ENCODE measurements around the gene PHOX2B.

The PHOX2B gene

DNA sequence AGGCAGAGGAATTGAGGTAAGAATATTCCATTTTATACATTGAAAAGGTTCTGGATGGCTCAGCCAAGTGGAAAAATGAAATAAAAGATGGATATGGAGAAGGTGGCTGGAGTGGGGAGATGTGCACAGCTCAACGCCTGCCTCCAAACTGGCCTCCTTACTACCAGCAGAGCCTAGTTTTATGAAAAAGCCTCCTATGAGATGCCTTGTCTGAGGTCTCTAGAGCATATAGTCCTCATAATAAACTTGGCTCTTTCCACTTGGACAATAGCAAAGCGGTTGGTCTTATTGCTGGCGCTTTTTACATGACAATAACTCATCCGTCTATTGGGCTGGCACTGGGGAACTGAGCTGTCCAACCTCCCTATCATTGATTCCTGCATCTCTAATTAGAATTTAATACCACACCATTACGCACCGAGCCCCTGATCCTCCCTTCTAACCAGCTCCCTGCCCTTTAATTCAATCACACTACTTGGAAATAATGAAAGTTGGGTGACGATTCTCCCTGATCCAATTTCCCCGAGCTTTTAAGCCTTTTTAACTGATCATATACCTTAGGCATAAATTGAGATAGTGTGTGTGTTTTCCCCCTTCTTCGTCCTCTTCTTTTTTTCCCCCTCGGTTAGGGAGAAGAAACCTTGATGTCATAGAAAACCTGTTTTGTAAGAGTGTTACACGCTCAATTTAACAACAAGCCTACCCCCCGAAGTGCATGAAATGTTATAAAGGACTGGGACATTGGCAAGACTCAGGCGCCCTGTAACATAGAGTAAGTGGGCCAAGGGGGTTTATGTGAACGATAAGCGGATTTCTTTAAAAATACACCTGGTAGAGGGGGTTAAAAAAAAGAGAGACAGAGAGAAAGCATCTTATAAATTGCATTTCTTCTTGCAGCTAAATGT is at the start of gene PHOX2B:
TSS of gene PHOX2B (minus strand) at position 155 of the 905 bp plus-strand sequence. CDS start at position 40, 115 bp downstream.
- Histone ChIP-seq H3K4me1 (ENCODE audit: control insufficient read depth, low read length) (no peaks in the 10 kb centered on the region), H3F3A (ENCODE audit: control insufficient read depth, insufficient read depth) (no peaks in the 10 kb centered on the region), H3K4me2 (ENCODE audit: low read length) (no peak within 1 kb of the TSS), H3K79me2 (ENCODE audit: control insufficient read depth, low read length) (no peaks in the 10 kb centered on the region), H3K27me3 (ENCODE audit: control insufficient read depth, low read length) (peaks cover 6% of the 10 kb centered on the region), H3K9me3 (ENCODE audit: control insufficient read depth, insufficient read depth, low read length) (peaks cover 5% of the 10 kb centered on the region; the same call in 1 of the 2 replicates), H3K27ac (ENCODE audit: low read depth, low read length) (no peak within 1 kb of the TSS), H4K20me1 (ENCODE audit: control insufficient read depth, insufficient read depth, low read depth, low read length) (no peaks in the 10 kb centered on the region), H3K36me3 (ENCODE audit: control insufficient read depth, low read length) (no peaks in the 10 kb centered on the region), H3K9me2 (replicated peaks; ENCODE audit: control insufficient read depth, low read length) (no peaks in the 10 kb centered on the region), H3K4me3 (ENCODE audit: low read length) (no peak within 1 kb of the TSS)
- no peak for TF ChIP-seq EZH2phosphoT487 (IDR thresholded peaks at IDR 0.05; ENCODE audit: borderline replicate concordance, low read length)
- TF ChIP-seq, protein P1, sequence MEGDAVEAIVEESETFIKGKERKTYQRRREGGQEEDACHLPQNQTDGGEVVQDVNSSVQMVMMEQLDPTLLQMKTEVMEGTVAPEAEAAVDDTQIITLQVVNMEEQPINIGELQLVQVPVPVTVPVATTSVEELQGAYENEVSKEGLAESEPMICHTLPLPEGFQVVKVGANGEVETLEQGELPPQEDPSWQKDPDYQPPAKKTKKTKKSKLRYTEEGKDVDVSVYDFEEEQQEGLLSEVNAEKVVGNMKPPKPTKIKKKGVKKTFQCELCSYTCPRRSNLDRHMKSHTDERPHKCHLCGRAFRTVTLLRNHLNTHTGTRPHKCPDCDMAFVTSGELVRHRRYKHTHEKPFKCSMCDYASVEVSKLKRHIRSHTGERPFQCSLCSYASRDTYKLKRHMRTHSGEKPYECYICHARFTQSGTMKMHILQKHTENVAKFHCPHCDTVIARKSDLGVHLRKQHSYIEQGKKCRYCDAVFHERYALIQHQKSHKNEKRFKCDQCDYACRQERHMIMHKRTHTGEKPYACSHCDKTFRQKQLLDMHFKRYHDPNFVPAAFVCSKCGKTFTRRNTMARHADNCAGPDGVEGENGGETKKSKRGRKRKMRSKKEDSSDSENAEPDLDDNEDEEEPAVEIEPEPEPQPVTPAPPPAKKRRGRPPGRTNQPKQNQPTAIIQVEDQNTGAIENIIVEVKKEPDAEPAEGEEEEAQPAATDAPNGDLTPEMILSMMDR (IDR thresholded peaks at IDR 0.05; ENCODE audit: low read depth, low read length, poor library complexity, severe bottlenecking) = no peak

DNA sequence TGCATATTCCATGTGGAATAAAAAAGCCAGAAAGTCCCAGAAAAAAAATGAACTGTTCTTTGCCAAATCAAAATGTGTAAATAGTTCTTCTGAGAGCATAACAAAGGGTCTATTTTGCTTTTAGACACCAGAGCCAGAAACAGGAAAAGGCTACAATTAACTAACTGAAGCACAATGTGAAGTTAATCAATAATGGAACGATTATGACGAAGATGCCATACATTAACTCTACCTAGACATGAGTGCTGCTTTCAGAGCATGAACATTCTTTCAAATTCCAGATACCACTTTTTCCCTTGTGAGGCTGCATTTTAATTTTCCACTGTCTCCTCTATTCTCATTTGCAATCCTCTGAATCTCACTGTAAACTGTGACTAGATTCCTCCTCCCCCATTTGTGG is 48.7 kb upstream of the PHOX2B start:
- Histone ChIP-seq H3F3A (ENCODE audit: control insufficient read depth, insufficient read depth) (no peaks in the 10 kb centered on the region), H3K4me3 (ENCODE audit: low read length) (no peak overlapping the region), H3K9me2 (replicated peaks; ENCODE audit: control insufficient read depth, low read length) (no peaks in the 10 kb centered on the region), H3K27ac (ENCODE audit: low read depth, low read length) (no peak overlapping the region), H3K4me1 (ENCODE audit: control insufficient read depth, low read length) (no peaks in the 10 kb centered on the region), H3K9me3 (ENCODE audit: control insufficient read depth, insufficient read depth, low read length) (no peaks in the 10 kb centered on the region), H3K27me3 (ENCODE audit: control insufficient read depth, low read length) (no peaks in the 10 kb centered on the region; the same call in 1 of the 2 replicates), H3K4me2 (ENCODE audit: low read length) (no peak overlapping the region), H3K79me2 (ENCODE audit: control insufficient read depth, low read length) (no peaks in the 10 kb centered on the region), H4K20me1 (ENCODE audit: control insufficient read depth, insufficient read depth, low read depth, low read length) (no peaks in the 10 kb centered on the region), H3K36me3 (ENCODE audit: control insufficient read depth, low read length) (no peaks in the 10 kb centered on the region)
- TF ChIP-seq, protein P1 (IDR thresholded peaks at IDR 0.05; ENCODE audit: low read depth, low read length, poor library complexity, severe bottlenecking) = no peak
- no peak for TF ChIP-seq EZH2phosphoT487 (IDR thresholded peaks at IDR 0.05; ENCODE audit: borderline replicate concordance, low read length)

DNA sequence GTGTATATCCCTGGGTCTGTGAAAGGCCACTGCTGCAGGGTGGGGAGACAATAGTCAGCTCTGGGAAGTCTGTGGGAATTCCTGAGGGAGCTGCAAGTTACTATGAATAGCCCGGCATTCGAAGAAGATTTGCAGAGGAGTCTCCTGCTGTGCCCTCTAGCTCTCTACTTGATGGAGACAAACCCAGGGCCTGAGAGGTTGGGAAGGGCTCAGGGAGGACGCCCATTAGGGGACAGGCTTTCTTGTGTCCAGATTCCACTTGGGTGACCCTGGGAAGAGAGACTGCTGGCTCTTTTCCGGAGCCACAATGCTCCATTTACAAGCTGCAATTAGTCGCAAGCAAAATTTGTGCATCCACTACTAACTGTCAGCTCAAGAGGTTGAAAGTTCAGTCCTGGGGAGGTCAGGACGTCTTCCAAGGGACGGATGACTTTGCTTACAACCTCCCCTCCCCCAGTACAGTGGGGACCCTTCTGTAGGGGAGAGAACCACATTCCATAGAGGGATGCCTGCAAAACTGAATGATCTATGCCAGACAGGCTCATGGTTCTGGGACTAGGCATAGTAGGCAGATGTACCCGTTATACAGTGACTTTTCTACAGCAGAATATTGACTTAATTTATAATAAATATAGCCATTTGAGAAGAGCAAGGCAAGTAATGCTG is 48.2 kb upstream of the PHOX2B start:
- H3K9me2 ChIP-seq (replicated peaks; ENCODE audit: control insufficient read depth, low read length) = no peaks in the 10 kb centered on the region
- H3K36me3 ChIP-seq (ENCODE audit: control insufficient read depth, low read length) = no peaks in the 10 kb centered on the region
- no peaks in the 10 kb centered on the region for H3F3A ChIP-seq (ENCODE audit: control insufficient read depth, insufficient read depth)
- H3K4me3 ChIP-seq (ENCODE audit: low read length) = no peak overlapping the region
- no peaks in the 10 kb centered on the region for H3K4me1 ChIP-seq (ENCODE audit: control insufficient read depth, low read length)
- H4K20me1 ChIP-seq (ENCODE audit: control insufficient read depth, insufficient read depth, low read depth, low read length) = no peaks in the 10 kb centered on the region
- no peaks in the 10 kb centered on the region for H3K9me3 ChIP-seq (ENCODE audit: control insufficient read depth, insufficient read depth, low read length)
- TF ChIP-seq, protein P1 (IDR thresholded peaks at IDR 0.05; ENCODE audit: low read depth, low read length, poor library complexity, severe bottlenecking) = no peak
- TF ChIP-seq EZH2phosphoT487 (IDR thresholded peaks at IDR 0.05; ENCODE audit: borderline replicate concordance, low read length) = no peak
- H3K4me2 ChIP-seq (ENCODE audit: low read length) = no peak overlapping the region
- H3K27ac ChIP-seq (ENCODE audit: low read depth, low read length) = no peak overlapping the region
- H3K27me3 ChIP-seq (ENCODE audit: control insufficient read depth, low read length) = no peaks in the 10 kb centered on the region; the same call in 1 of the 2 replicates
- H3K79me2 ChIP-seq (ENCODE audit: control insufficient read depth, low read length) = no peaks in the 10 kb centered on the region
